Esophagus muscularis mucosa (tissue), 4 donors: Measurements from ENCODE around the gene SCART1.

Experiments used
- EP300 ChIP-seq: sonication (generic); formaldehyde crosslinking; IDR thresholded peaks from one replicate; pipeline ENCODE4 v1.6.1; 2017; ENCODE audit warnings: antibody characterized with exemption
- POLR2AphosphoS5 ChIP-seq, 2 donors: sonication (generic); formaldehyde crosslinking; IDR thresholded peaks; one replicate each; pipeline ENCODE4 v1.6.1; 2017; ENCODE audit warnings: antibody characterized with exemption in 2 of 2
- TF ChIP-seq, protein P1 (sequence below), 3 experiments: fragments of 200-600 bp in 2 of 3; fragments of 450-650 bp in 1 of 3; sonication (generic) in 2 of 3; IDR thresholded peaks; one replicate each; pipeline ENCODE4 v1.5.1; 2017 to 2019; ENCODE audit warnings: antibody characterized with exemption in 3 of 3, mild to moderate bottlenecking in 2 of 3, moderate library complexity in 1 of 3

DNA sequence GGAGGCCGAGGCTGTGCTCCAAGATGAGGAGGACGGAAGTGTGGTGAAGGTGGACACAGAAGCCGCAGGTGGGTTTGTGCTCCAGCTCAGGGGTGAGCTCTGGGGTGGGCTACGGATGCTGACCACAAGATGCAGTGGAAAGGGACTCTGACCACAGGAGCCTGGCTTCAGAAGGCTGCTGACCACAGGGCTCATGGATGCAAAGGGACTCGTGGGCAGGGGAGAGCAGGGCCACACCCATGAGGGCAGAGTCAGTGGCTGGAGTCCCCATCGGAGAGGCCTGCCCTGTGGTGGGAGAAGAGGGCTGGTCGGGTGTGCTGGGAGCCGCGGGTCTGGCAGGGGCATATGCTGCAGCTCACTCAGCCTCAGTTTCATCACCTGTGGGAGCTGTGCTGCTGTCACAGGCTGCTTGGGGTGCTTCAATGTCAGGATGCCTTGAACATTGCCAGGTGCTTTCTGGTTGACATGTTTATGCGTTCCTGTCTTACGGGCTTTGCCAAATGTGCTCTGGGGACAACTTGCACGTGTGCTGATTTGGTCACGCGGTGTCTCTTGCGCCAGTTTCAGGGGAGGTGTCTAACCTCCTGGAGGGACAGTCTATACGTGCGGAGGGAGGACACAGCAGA lies 13.7 kb downstream of the SCART1 start:
- TF ChIP-seq, protein P1, sequence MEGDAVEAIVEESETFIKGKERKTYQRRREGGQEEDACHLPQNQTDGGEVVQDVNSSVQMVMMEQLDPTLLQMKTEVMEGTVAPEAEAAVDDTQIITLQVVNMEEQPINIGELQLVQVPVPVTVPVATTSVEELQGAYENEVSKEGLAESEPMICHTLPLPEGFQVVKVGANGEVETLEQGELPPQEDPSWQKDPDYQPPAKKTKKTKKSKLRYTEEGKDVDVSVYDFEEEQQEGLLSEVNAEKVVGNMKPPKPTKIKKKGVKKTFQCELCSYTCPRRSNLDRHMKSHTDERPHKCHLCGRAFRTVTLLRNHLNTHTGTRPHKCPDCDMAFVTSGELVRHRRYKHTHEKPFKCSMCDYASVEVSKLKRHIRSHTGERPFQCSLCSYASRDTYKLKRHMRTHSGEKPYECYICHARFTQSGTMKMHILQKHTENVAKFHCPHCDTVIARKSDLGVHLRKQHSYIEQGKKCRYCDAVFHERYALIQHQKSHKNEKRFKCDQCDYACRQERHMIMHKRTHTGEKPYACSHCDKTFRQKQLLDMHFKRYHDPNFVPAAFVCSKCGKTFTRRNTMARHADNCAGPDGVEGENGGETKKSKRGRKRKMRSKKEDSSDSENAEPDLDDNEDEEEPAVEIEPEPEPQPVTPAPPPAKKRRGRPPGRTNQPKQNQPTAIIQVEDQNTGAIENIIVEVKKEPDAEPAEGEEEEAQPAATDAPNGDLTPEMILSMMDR (IDR thresholded peaks at IDR 0.05) = no peak
- TF ChIP-seq EP300 (no peak), POLR2AphosphoS5 (IDR thresholded peaks at IDR 0.05) (no peak)
